Muscle of leg (tissue), 11 donors: Measurements from ENCODE around the gene GRID1. TPM values are rescaled to one million over a fixed set of nuclear protein-coding genes. Genes with fewer than 3 reads are reported as not detected.
A peak's percentile ranks its signal among the peaks of the same experiment; 100 is the strongest.

Source experiments
- DNase-seq: peaks from one replicate; pipeline ENCODE4 v3.0.0; 2013
- H3K27ac ChIP-seq: one replicate; pipeline ENCODE4 v1.5.1; 2013; ENCODE audit warnings: mild to moderate bottlenecking, low read length, control low read depth
- H3K27me3 ChIP-seq: one replicate; pipeline ENCODE4 v1.6.1; 2013; ENCODE audit warnings: low read length; ENCODE audit not compliant: control insufficient read depth, insufficient read depth
- H3K36me3 ChIP-seq: one replicate; pipeline ENCODE4 v1.6.1; 2013; ENCODE audit warnings: low read length; ENCODE audit not compliant: control insufficient read depth, insufficient read depth
- H3K4me1 ChIP-seq: one replicate; pipeline ENCODE4 v1.6.1; 2013; ENCODE audit warnings: low read length; ENCODE audit not compliant: control insufficient read depth, insufficient read depth
- H3K4me3 ChIP-seq: one replicate; pipeline ENCODE4 v1.5.1; 2013; ENCODE audit warnings: low read length, control low read depth
- H3K9me3 ChIP-seq: replicated peaks from 2 replicates; pipeline ENCODE4 v1.6.1; 2013; ENCODE audit warnings: low read depth, low read length; ENCODE audit not compliant: control insufficient read depth
- WGBS: methylation state at CpG from one replicate; pipeline ENCODE4 v1.1.5; 2013; ENCODE audit warnings: missing lambda C conversion rate; ENCODE audit not compliant: insufficient coverage; 5-methylcytosine and 5-hydroxymethylcytosine counted together
- polyA plus RNA-seq, 8 donors: library from polyadenylated mRNA; unstranded; fragments of 120-200 nt; gene quantifications; one replicate each; pipeline versions ENCODE4 v1.2.1 to v1.2.3, GENCODE V29; 2013; ENCODE audit warnings: inconsistent platforms in 1 of 8, low replicate concordance in 1 of 8; ENCODE audit not compliant: insufficient read length in 8 of 8, insufficient read depth in 1 of 8
- total RNA-seq: library from RNA; stranded (reverse); fragments of 120-200 nt; gene quantifications from one replicate; pipeline ENCODE4 v1.2.4, GENCODE V29; 2013

GRID1 gene
- total and polyA plus RNA-seq, 9 donors, result 2.4 to 6.1 (median 3.1) TPM

- Histone ChIP-seq H3K27me3 (no peaks in the 10 kb centered on the region), H3K36me3 (no peaks in the 10 kb centered on the region), H3K4me3 (no peak overlapping the region), H3K27ac (no peak overlapping the region), H3K4me1 (peaks cover 29% of the 10 kb centered on the region), H3K9me3 (no peaks in the 10 kb centered on the region)
- no peak for DNase-seq
- WGBS, result no CpG with 5 or more reads among the region's 3 CpGs
Observed at GRCh38 chr10:85792533-85792858, 574.1 kb downstream of the GRID1 start.

GRCh38 chr10:85791818-85792532 is 574.6 kb downstream of the GRID1 start:
- peak; percentile 93 for DNase-seq
- Histone ChIP-seq H3K27ac (no peak overlapping the region), H3K4me3 (no peak overlapping the region), H3K36me3 (no peaks in the 10 kb centered on the region), H3K4me1 (peaks cover 29% of the 10 kb centered on the region), H3K9me3 (no peaks in the 10 kb centered on the region), H3K27me3 (no peaks in the 10 kb centered on the region)
- WGBS, result 54% methylated on average over 4 of the region's 5 CpGs

GRCh38 chr10:85789982-85790789 is 576.4 kb downstream of the GRID1 start:
- Histone ChIP-seq H3K27ac (no peak overlapping the region), H3K9me3 (no peaks in the 10 kb centered on the region), H3K4me1 (peaks cover 29% of the 10 kb centered on the region), H3K27me3 (no peaks in the 10 kb centered on the region), H3K4me3 (no peak overlapping the region), H3K36me3 (no peaks in the 10 kb centered on the region)
- WGBS, result 72% methylated on average over 4 of the region's 7 CpGs
- no peak for DNase-seq

- no peaks in the 10 kb centered on the region for H3K36me3 ChIP-seq
- H3K27ac ChIP-seq, result no peak overlapping the region
- H3K4me3 ChIP-seq, result no peak overlapping the region
- DNase-seq, result no peak
- WGBS, result 46% methylated on average over 3 of the region's 3 CpGs
- no peaks in the 10 kb centered on the region for H3K27me3 ChIP-seq
- H3K4me1 ChIP-seq, result peaks cover 29% of the 10 kb centered on the region
- no peaks in the 10 kb centered on the region for H3K9me3 ChIP-seq
Observed at GRCh38 chr10:85789125-85789524, 577.5 kb downstream of the GRID1 start.

GRCh38 chr10:85788570-85788969 is 578.0 kb downstream of the GRID1 start:
- no peaks in the 10 kb centered on the region for H3K27me3 ChIP-seq
- H3K4me1 ChIP-seq, result peaks cover 29% of the 10 kb centered on the region
- no peak overlapping the region for H3K4me3 ChIP-seq
- 86% methylated on average over 3 of the region's 4 CpGs for WGBS
- no peak for DNase-seq
- no peaks in the 10 kb centered on the region for H3K36me3 ChIP-seq
- no peaks in the 10 kb centered on the region for H3K9me3 ChIP-seq
- H3K27ac ChIP-seq, result no peak overlapping the region

GRCh38 chr10:85787881-85788280 is 578.7 kb downstream of the GRID1 start:
- WGBS, result no CpG with 5 or more reads among the region's 3 CpGs
- H3K4me3 ChIP-seq, result no peak overlapping the region

GRCh38 chr10:85787393-85787792 is 579.2 kb downstream of the GRID1 start:
- Histone ChIP-seq H3K4me3 (no peak overlapping the region), H3K27me3 (no peaks in the 10 kb centered on the region), H3K27ac (no peak overlapping the region), H3K4me1 (peaks cover 22% of the 10 kb centered on the region), H3K9me3 (no peaks in the 10 kb centered on the region), H3K36me3 (no peaks in the 10 kb centered on the region)
- WGBS, result 82% methylated on average over 5 of the region's 5 CpGs
- no peak for DNase-seq

More at GRCh38 chr10:85787881-85788280, 578.7 kb downstream of the GRID1 start:
- H3K36me3 ChIP-seq, result no peaks in the 10 kb centered on the region
- H3K27ac ChIP-seq, result no peak overlapping the region
- peaks cover 26% of the 10 kb centered on the region for H3K4me1 ChIP-seq
- H3K27me3 ChIP-seq, result no peaks in the 10 kb centered on the region
- no peaks in the 10 kb centered on the region for H3K9me3 ChIP-seq
- no peak for DNase-seq

GRCh38 chr10:85786401-85786899 is 580.1 kb downstream of the GRID1 start:
- peaks cover 14% of the 10 kb centered on the region for H3K4me1 ChIP-seq
- 20% methylated on average over 1 of the region's 10 CpGs for WGBS
- no peaks in the 10 kb centered on the region for H3K36me3 ChIP-seq
- no peaks in the 10 kb centered on the region for H3K27me3 ChIP-seq
- H3K4me3 ChIP-seq, result no peak overlapping the region
- no peak overlapping the region for H3K27ac ChIP-seq
- H3K9me3 ChIP-seq, result no peaks in the 10 kb centered on the region
- DNase-seq, result no peak

- H3K36me3 ChIP-seq, result no peaks in the 10 kb centered on the region
- H3K4me3 ChIP-seq, result no peak overlapping the region
- peaks cover 6% of the 10 kb centered on the region for H3K4me1 ChIP-seq
- DNase-seq, result no peak
- H3K27me3 ChIP-seq, result no peaks in the 10 kb centered on the region
- no peaks in the 10 kb centered on the region for H3K9me3 ChIP-seq
- 94% methylated on average over 2 of the region's 5 CpGs for WGBS
- no peak overlapping the region for H3K27ac ChIP-seq
Observed at GRCh38 chr10:85784792-85785191, 581.8 kb downstream of the GRID1 start.

GRCh38 chr10:85781404-85781803 is 585.2 kb downstream of the GRID1 start:
- H3K9me3 ChIP-seq, result no peaks in the 10 kb centered on the region
- H3K27ac ChIP-seq, result no peak overlapping the region
- no peaks in the 10 kb centered on the region for H3K4me1 ChIP-seq
- no peak overlapping the region for H3K4me3 ChIP-seq
- no peaks in the 10 kb centered on the region for H3K36me3 ChIP-seq
- H3K27me3 ChIP-seq, result no peaks in the 10 kb centered on the region
- no peak for DNase-seq
- 80% methylated on average over 2 of the region's 2 CpGs for WGBS
